Esophagus squamous epithelium (tissue), 4 donors: ENCODE results near the gene RMI1.

ENCODE experiments used
- POLR2A ChIP-seq, 4 donors: fragments of 450-650 bp; IDR thresholded peaks; one replicate each; pipeline ENCODE4 v1.6.1; 2017; ENCODE audit warnings: antibody characterized with exemption in 4 of 4, mild to moderate bottlenecking in 4 of 4, moderate library complexity in 3 of 4
- TF ChIP-seq, protein P1 (sequence below), 6 experiments: fragments of 450-650 bp in 4 of 6; fragments of 200-600 bp in 2 of 6; sonication (generic) in 2 of 6; IDR thresholded peaks; one replicate each; pipeline ENCODE4 v1.5.1; 2016 to 2019; ENCODE audit warnings: antibody characterized with exemption in 6 of 6, mild to moderate bottlenecking in 4 of 6, moderate library complexity in 4 of 6

GRCh38 chr9:83992901-83993300, 12.3 kb downstream of the RMI1 start:
- TF ChIP-seq POLR2A (IDR thresholded peaks at IDR 0.05) = no peak
- TF ChIP-seq, protein P1, sequence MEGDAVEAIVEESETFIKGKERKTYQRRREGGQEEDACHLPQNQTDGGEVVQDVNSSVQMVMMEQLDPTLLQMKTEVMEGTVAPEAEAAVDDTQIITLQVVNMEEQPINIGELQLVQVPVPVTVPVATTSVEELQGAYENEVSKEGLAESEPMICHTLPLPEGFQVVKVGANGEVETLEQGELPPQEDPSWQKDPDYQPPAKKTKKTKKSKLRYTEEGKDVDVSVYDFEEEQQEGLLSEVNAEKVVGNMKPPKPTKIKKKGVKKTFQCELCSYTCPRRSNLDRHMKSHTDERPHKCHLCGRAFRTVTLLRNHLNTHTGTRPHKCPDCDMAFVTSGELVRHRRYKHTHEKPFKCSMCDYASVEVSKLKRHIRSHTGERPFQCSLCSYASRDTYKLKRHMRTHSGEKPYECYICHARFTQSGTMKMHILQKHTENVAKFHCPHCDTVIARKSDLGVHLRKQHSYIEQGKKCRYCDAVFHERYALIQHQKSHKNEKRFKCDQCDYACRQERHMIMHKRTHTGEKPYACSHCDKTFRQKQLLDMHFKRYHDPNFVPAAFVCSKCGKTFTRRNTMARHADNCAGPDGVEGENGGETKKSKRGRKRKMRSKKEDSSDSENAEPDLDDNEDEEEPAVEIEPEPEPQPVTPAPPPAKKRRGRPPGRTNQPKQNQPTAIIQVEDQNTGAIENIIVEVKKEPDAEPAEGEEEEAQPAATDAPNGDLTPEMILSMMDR (IDR thresholded peaks at IDR 0.05) = no peak
